Nucleus accumbens (tissue), 56 donors: ENCODE measurements around the gene GALNT10.

ENCODE experiments used
- DNase-seq, 56 donors: peaks; one replicate each; lab custom pipeline; 2025; lab: John Stamatoyannopoulos, UW

Gene GALNT10

GRCh38 chr5:154176181-154176580, 14.4 kb upstream of the GALNT10 start:
- no peak for DNase-seq

GRCh38 chr5:154178661-154179060, 11.9 kb upstream of the GALNT10 start:
- no peak for DNase-seq

- peak in 24 of 56 donors; percentile 4 to 64 (median 20) for DNase-seq
Measured at GRCh38 chr5:154179846-154180710, 10.5 kb upstream of the GALNT10 start.

- no peak for DNase-seq
Measured at GRCh38 chr5:154181161-154181560, 9.4 kb upstream of the GALNT10 start.

GRCh38 chr5:154189256-154189818, 1.2 kb upstream of the GALNT10 start:
- DNase-seq = peak in 10 of 56 donors; percentile 21 to 50 (median 34)

GRCh38 chr5:154189819-154190594, 526 bp upstream of the GALNT10 start:
- peak in 55 of 56 donors; percentile 24 to 88 (median 70) for DNase-seq

- peak in 10 of 56 donors; percentile 10 to 48 (median 22) for DNase-seq
Measured at GRCh38 chr5:154191467-154192261, 1.1 kb downstream of the GALNT10 start.

- peak in 54 of 56 donors; percentile 6 to 86 (median 68) for DNase-seq
Measured at GRCh38 chr5:154193283-154193682, 2.8 kb downstream of the GALNT10 start.

GRCh38 chr5:154193701-154194121, 3.2 kb downstream of the GALNT10 start:
- no peak for DNase-seq

GRCh38 chr5:154194345-154195329, 4.1 kb downstream of the GALNT10 start:
- DNase-seq = no peak

- DNase-seq = no peak
Measured at GRCh38 chr5:154196281-154196680, 5.7 kb downstream of the GALNT10 start.

- DNase-seq = peak in 14 of 56 donors; percentile 5 to 45 (median 21)
Measured at GRCh38 chr5:154196955-154197652, 6.6 kb downstream of the GALNT10 start.

- no peak for DNase-seq
Measured at GRCh38 chr5:154197801-154198491, 7.4 kb downstream of the GALNT10 start.

- no peak for DNase-seq
Measured at GRCh38 chr5:154198611-154199230, 8.2 kb downstream of the GALNT10 start.

- DNase-seq = no peak
Measured at GRCh38 chr5:154199263-154199662, 8.7 kb downstream of the GALNT10 start.

- peak in 1 of 56 donors; percentile 5 for DNase-seq
Measured at GRCh38 chr5:154199671-154200220, 9.2 kb downstream of the GALNT10 start.

GRCh38 chr5:154200221-154200620, 9.7 kb downstream of the GALNT10 start:
- DNase-seq = peak in 1 of 56 donors; percentile 4
